ENCODE results near the gene AGAP1. TPM values are rescaled to one million over a fixed set of nuclear protein-coding genes. Genes with fewer than 3 reads are reported as not detected.

Gene AGAP1
- total RNA-seq, 1 donor from 2014 or later: 39.0 TPM

DNA sequence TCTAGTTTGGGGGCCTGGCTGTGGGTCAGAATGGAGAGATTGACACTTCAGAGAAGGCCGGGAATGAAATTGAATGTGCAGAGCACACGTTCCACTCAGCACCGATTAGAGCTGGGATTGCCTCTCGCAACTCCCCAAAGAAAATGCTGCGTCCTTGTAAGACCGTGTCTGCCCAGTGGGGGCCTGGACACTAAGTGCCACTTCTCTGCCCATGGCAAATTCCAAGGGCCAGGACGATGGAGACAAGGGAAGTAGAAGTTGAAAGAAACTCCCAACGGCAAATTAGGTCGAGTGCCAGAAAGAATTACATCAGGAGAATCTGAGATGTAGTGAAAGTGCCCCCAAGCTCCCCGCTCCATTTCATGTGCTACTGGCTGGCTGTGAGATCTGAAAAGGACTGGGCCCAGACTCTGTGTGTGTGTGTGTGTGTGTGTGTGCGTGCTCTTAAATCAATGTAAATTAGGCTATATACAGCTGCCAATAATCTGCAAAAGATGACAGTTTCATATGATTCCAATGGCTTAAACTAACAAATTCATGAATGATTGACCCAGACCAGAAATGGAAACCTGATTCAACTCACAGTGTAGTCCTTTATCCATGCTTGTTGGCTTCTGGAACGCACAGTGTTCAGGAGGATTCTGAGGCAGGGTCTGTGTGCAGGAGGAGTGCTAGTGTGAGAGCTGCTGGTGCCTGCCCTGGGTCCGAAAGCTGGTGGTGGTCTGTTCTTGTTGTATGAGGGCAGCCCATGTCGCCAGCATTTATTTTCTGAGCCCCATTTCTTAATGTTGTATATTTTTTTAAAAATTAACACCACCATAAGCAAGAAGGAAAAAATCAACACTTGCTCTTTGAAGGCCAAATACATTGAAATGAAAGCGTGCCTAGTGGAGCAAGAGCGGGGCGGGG, 234.3 kb downstream of the AGAP1 start:
- peak overlapping the region; percentile 59 for H3K27ac Mint-ChIP-seq (ENCODE audit: unreplicated experiment)
- H3K27me3 Mint-ChIP-seq (ENCODE audit: low read depth): no peaks in the 10 kb centered on the region
- no peak overlapping the region for H3K4me3 Mint-ChIP-seq (ENCODE audit: unreplicated experiment)

GRCh38 chr2:235728800-235729556, 235.1 kb downstream of the AGAP1 start:
- no peaks in the 10 kb centered on the region for H3K9me3 Mint-ChIP-seq (ENCODE audit: low read depth)

More for the DNA sequence above, 234.3 kb downstream of the AGAP1 start:
- Mint-ChIP-seq H3K4me1 (ENCODE audit: low read depth) (no peaks in the 10 kb centered on the region), H3K9me3 (ENCODE audit: low read depth) (no peaks in the 10 kb centered on the region), H3K36me3 (ENCODE audit: low read depth) (peaks cover 11% of the 10 kb centered on the region)
- no peak for TF ChIP-seq CTCF (IDR thresholded peaks at IDR 0.05)
- no peak for DNase-seq (ENCODE audit: low spot score)

GRCh38 chr2:235729557-235729947, 235.7 kb downstream of the AGAP1 start:
- Mint-ChIP-seq H3K4me3 (ENCODE audit: unreplicated experiment) (no peak overlapping the region), H3K27ac (ENCODE audit: unreplicated experiment) (no peak overlapping the region), H3K36me3 (ENCODE audit: low read depth) (peaks cover 11% of the 10 kb centered on the region), H3K9me3 (ENCODE audit: low read depth) (no peaks in the 10 kb centered on the region), H3K27me3 (ENCODE audit: low read depth) (no peaks in the 10 kb centered on the region), H3K4me1 (ENCODE audit: low read depth) (no peaks in the 10 kb centered on the region)
- no peak for TF ChIP-seq CTCF (IDR thresholded peaks at IDR 0.05)
- DNase-seq (ENCODE audit: low spot score): no peak

More at GRCh38 chr2:235728800-235729556, 235.1 kb downstream of the AGAP1 start:
- H3K4me1 Mint-ChIP-seq (ENCODE audit: low read depth): no peaks in the 10 kb centered on the region
- DNase-seq (ENCODE audit: low spot score): no peak
- no peaks in the 10 kb centered on the region for H3K27me3 Mint-ChIP-seq (ENCODE audit: low read depth)
- H3K36me3 Mint-ChIP-seq (ENCODE audit: low read depth): peaks cover 11% of the 10 kb centered on the region
- H3K4me3 Mint-ChIP-seq (ENCODE audit: unreplicated experiment): no peak overlapping the region
- H3K27ac Mint-ChIP-seq (ENCODE audit: unreplicated experiment): peak overlapping the region; percentile 59
- TF ChIP-seq CTCF (IDR thresholded peaks at IDR 0.05): no peak

DNA sequence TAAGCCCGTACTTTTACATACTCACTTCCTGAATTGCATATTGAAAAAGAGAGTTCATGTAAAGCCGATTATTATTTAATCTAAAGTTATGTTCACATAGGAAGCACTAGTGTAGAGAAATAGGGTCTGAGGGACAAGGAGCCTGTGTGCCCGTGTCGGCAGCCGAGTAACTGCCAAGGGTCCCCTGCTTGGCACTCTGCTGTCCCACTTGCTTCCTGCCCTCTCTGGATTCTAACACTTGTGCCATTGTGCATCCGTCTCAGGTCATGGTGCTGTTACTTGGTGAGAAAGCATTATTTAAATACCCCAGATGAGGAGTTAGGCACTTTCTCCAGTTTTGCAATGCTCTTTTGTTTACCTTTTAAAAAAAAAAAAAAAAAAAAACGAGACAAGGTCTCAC, 236.3 kb downstream of the AGAP1 start:
- TF ChIP-seq CTCF (IDR thresholded peaks at IDR 0.05): no peak
- no peak overlapping the region for H3K27ac Mint-ChIP-seq (ENCODE audit: unreplicated experiment)
- DNase-seq (ENCODE audit: low spot score): no peak
- H3K36me3 Mint-ChIP-seq (ENCODE audit: low read depth): peaks cover 11% of the 10 kb centered on the region
- no peaks in the 10 kb centered on the region for H3K4me1 Mint-ChIP-seq (ENCODE audit: low read depth)
- H3K27me3 Mint-ChIP-seq (ENCODE audit: low read depth): no peaks in the 10 kb centered on the region
- H3K4me3 Mint-ChIP-seq (ENCODE audit: unreplicated experiment): no peak overlapping the region
- no peaks in the 10 kb centered on the region for H3K9me3 Mint-ChIP-seq (ENCODE audit: low read depth)

GRCh38 chr2:235733761-235734160, 239.9 kb downstream of the AGAP1 start:
- no peak for DNase-seq (ENCODE audit: low spot score)
- Mint-ChIP-seq H3K4me3 (ENCODE audit: unreplicated experiment) (no peak overlapping the region), H3K27ac (ENCODE audit: unreplicated experiment) (no peak overlapping the region), H3K36me3 (ENCODE audit: low read depth) (peaks cover 10% of the 10 kb centered on the region), H3K27me3 (ENCODE audit: low read depth) (no peaks in the 10 kb centered on the region), H3K4me1 (ENCODE audit: low read depth) (no peaks in the 10 kb centered on the region), H3K9me3 (ENCODE audit: low read depth) (no peaks in the 10 kb centered on the region)
- no peak for TF ChIP-seq CTCF (IDR thresholded peaks at IDR 0.05)
